Hepatocyte (in vitro differentiated cells): ENCODE results near the gene BCOR. TPM values are rescaled to one million over a fixed set of nuclear protein-coding genes. Genes with fewer than 3 reads are reported as not detected.

ENCODE experiments used
- DNase-seq: peaks from one replicate; pipeline ENCODE4 v3.0.0-alpha.2; 2016; ENCODE audit warnings: low spot score
- H2AFZ ChIP-seq: fragments of 200-600 bp; sonication (generic); 2 replicates; pipeline ENCODE4 v1.6.0; 2016; ENCODE audit warnings: antibody characterized with exemption, mild to moderate bottlenecking
- H3K27ac ChIP-seq: fragments of 200-600 bp; sonication (generic); 2 replicates; pipeline ENCODE4 v1.5.1; 2016; ENCODE audit warnings: mild to moderate bottlenecking
- H3K27me3 ChIP-seq: fragments of 200-600 bp; sonication (generic); 2 replicates; pipeline ENCODE4 v1.6.1; 2016
- H3K36me3 ChIP-seq: fragments of 200-600 bp; sonication (generic); replicated peaks from 2 replicates; pipeline ENCODE4 v1.5.1; 2016; ENCODE audit warnings: low read depth; ENCODE audit not compliant: insufficient read depth
- H3K4me1 ChIP-seq: fragments of 200-600 bp; sonication (generic); 2 replicates; pipeline ENCODE4 v1.5.1; 2016; ENCODE audit warnings: mild to moderate bottlenecking, moderate library complexity; ENCODE audit not compliant: insufficient read depth
- H3K4me2 ChIP-seq: fragments of 200-600 bp; sonication (generic); 2 replicates; pipeline ENCODE4 v1.6.0; 2016
- H3K4me3 ChIP-seq: fragments of 200-600 bp; sonication (generic); 2 replicates; pipeline ENCODE4 v1.5.1; 2016; ENCODE audit warnings: mild to moderate bottlenecking
- H3K79me2 ChIP-seq: fragments of 200-600 bp; sonication (generic); 2 replicates; pipeline ENCODE4 v1.6.0; 2017; ENCODE audit warnings: mild to moderate bottlenecking
- H3K9me2 ChIP-seq: fragments of 200-600 bp; sonication (generic); replicated peaks from 2 replicates; pipeline ENCODE4 v1.6.0; 2017; ENCODE audit warnings: mild to moderate bottlenecking; ENCODE audit not compliant: insufficient read depth
- H3K9me3 ChIP-seq: fragments of 200-600 bp; sonication (generic); 2 replicates; pipeline ENCODE4 v1.5.1; 2016; ENCODE audit warnings: low read depth, mild to moderate bottlenecking
- H4K20me1 ChIP-seq: fragments of 200-600 bp; sonication (generic); 2 replicates; pipeline ENCODE4 v1.6.0; 2016; ENCODE audit warnings: mild to moderate bottlenecking; ENCODE audit not compliant: insufficient read depth, poor library complexity, severe bottlenecking
- CTCF ChIP-seq: fragments of 200-600 bp; sonication (generic); IDR thresholded peaks from 2 replicates; pipeline ENCODE4 v1.5.1; 2016; ENCODE audit warnings: antibody characterized with exemption, mild to moderate bottlenecking; ENCODE audit not compliant: poor library complexity
- EZH2 ChIP-seq: fragments of 200-600 bp; sonication (generic); IDR thresholded peaks from 2 replicates; pipeline ENCODE4 v1.6.1; 2016; ENCODE audit warnings: antibody characterized with exemption, mild to moderate bottlenecking, borderline replicate concordance
- EZH2phosphoT487 ChIP-seq: fragments of 200-600 bp; sonication (generic); IDR thresholded peaks from one replicate; pipeline ENCODE4 v1.6.1; 2018; ENCODE audit warnings: antibody characterized with exemption, mild to moderate bottlenecking, low read depth, moderate library complexity; ENCODE audit not compliant: unreplicated experiment, severe bottlenecking
- WGBS: methylation state at CpG from one replicate; pipeline ENCODE4 v1.1.6; 2016; ENCODE audit warnings: low lambda C conversion rate; ENCODE audit errors: missing lambda C conversion rate; 5-methylcytosine and 5-hydroxymethylcytosine counted together
- polyA plus RNA-seq: library from polyadenylated mRNA; unstranded; fragments of >200 nt; fragmentation: Nextera tagmentation; extraction: Ambion mirVana; gene quantifications from 2 replicates; pipeline ENCODE4 v1.2.1, GENCODE V29; 2016
- total RNA-seq: library from RNA; depleted of rRNA; stranded (reverse); fragments of >200 nt; gene quantifications from 2 replicates; pipeline ENCODE4 v1.2.3, GENCODE V29; 2014

BCOR gene
- total and polyA plus RNA-seq, 2 experiments from 2014 or later, result 13.6 to 22.9 TPM

GRCh38 chrX:40011322-40012038 lies 86.3 kb downstream of the BCOR start:
- H3K27ac ChIP-seq, result peak overlapping the region; percentile 93

GRCh38 chrX:40010550-40011321 lies 87.0 kb downstream of the BCOR start:
- no peak overlapping the region for H3K27ac ChIP-seq
- H3K4me3 ChIP-seq, result no peak overlapping the region
- WGBS, result 52% methylated on average over 21 of the region's 21 CpGs
- DNase-seq, result no peak
- H3K4me1 ChIP-seq, result peaks cover 68% of the 10 kb centered on the region
- no peak overlapping the region for H3K4me2 ChIP-seq
- no peaks in the 10 kb centered on the region for H3K79me2 ChIP-seq
- peaks cover 61% of the 10 kb centered on the region for H3K27me3 ChIP-seq
- no peaks in the 10 kb centered on the region for H4K20me1 ChIP-seq
- TF ChIP-seq CTCF, result no peak
- no peak for TF ChIP-seq EZH2phosphoT487
- no peak for TF ChIP-seq EZH2
- no peaks in the 10 kb centered on the region for H3K9me3 ChIP-seq
- no peaks in the 10 kb centered on the region for H3K36me3 ChIP-seq
- no peaks in the 10 kb centered on the region for H3K9me2 ChIP-seq
- no peak overlapping the region for H2AFZ ChIP-seq

More at GRCh38 chrX:40011322-40012038, 86.3 kb downstream of the BCOR start:
- Histone ChIP-seq H3K27me3 (peaks cover 54% of the 10 kb centered on the region), H4K20me1 (no peaks in the 10 kb centered on the region), H3K4me3 (no peak overlapping the region), H3K79me2 (no peaks in the 10 kb centered on the region), H2AFZ (peak overlapping the region; percentile 46), H3K4me1 (peaks cover 62% of the 10 kb centered on the region), H3K36me3 (no peaks in the 10 kb centered on the region), H3K4me2 (peak overlapping the region; percentile 95), H3K9me2 (no peaks in the 10 kb centered on the region), H3K9me3 (no peaks in the 10 kb centered on the region)
- 50% methylated on average over 24 of the region's 24 CpGs for WGBS
- no peak for DNase-seq
- no peak for TF ChIP-seq EZH2phosphoT487
- TF ChIP-seq EZH2, result no peak
- no peak for TF ChIP-seq CTCF

DNA sequence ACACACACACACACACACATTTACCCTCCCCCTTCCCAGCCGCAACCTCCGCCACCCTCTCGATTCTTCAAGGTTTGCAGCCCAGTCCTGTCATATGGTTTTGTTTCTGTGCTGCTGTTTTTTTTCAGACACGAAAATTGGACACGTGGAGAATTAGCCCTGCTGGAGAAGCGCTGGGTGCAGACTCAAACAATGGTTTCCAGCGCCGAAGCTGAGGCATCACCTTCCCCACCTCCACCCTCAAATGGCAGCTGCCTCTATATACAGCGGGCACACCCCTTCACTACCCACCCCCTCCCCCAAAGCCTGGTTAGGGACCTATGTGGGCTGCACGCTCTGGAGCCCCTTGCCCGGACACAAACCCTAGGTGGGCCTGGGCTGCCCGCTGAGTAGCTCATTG lies 87.9 kb downstream of the BCOR start:
- DNase-seq, result no peak
- Histone ChIP-seq H3K79me2 (no peaks in the 10 kb centered on the region), H3K9me2 (no peaks in the 10 kb centered on the region), H3K4me2 (peak overlapping the region; percentile 87), H3K4me1 (peaks cover 71% of the 10 kb centered on the region), H3K9me3 (no peaks in the 10 kb centered on the region), H4K20me1 (no peaks in the 10 kb centered on the region), H3K27me3 (peaks cover 69% of the 10 kb centered on the region), H3K36me3 (no peaks in the 10 kb centered on the region), H3K4me3 (no peak overlapping the region), H2AFZ (no peak overlapping the region), H3K27ac (no peak overlapping the region)
- WGBS, result 44% methylated on average over 12 of the region's 12 CpGs
- TF ChIP-seq EZH2phosphoT487 (no peak), EZH2 (no peak), CTCF (no peak)
